HG03139 (cell line): ENCODE results near the gene NRG3.

Source experiments
- ATAC-seq: cut with Tn5 transposase; IDR thresholded peaks from one replicate; pipeline ENCODE4 v1.9.1; 2021; ENCODE audit not compliant: unreplicated experiment

NRG3 gene

DNA sequence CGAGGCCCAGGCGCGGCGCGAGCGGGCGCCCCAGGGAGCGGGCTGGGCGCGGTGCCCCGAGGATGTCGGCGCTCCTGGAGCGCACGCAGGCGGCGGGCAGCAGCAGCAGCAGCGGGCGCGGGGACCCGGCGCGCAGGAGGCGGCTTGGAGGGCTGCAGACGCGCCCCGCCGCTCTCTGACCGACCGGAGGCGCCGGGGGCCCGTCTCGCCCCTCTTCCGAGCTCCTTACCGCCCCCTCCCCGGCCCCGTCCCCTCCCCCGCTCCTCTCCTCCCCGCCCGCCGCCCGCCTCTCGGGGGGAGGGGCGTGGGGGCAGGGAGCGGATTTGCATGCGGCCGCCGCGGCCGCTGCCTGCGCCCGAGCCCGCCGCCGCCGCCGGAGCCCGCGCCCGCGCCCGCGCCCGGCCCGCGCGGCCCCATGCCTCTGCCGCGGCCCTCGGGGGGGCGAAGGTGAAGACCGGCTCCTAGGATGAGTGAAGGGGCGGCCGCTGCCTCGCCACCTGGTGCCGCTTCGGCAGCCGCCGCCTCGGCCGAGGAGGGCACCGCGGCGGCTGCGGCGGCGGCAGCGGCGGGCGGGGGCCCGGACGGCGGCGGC is at the start of gene NRG3:
Gene NRG3 (plus strand): TSS at position 320 of the 592 bp plus-strand sequence.
- no peak for ATAC-seq

DNA sequence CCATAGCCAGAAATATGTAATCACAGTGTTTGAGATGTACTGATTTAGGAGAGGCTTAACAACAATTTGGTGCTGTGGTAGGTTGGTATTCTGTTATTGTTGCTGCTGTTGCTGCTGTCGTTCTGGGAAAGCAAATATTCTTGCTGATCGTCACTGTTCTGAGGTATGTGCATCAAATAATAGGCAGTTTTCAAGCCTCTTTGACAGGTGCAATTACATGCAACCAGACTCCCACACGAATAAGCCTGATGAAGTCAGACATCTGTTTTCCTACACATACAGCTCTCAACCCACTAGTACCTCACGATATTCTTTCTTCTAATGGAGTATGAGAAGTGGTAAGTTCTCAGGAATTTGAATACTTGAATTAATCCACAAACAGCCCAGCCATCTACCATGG is 46.7 kb upstream of the NRG3 start:
- no peak for ATAC-seq

DNA sequence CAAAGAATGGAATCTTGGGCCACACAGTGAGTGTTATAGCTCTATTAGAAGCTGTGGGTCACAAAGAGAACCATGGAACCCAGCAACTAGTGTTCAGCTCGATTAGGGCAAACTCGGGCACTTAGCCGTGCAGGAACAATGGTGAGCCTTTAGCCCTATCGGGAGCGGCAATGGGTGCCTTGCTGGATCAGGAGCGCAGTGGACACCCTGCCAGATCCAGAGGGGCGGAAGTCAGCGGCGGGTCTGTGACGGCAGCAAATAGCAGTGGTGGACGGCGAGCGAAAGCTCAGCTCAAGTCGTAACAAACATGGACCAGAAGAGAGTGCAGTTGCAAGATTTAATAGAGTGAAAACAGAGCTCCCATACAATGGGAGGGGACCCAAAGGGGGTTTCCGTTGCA is 43.9 kb upstream of the NRG3 start:
- no peak for ATAC-seq

DNA sequence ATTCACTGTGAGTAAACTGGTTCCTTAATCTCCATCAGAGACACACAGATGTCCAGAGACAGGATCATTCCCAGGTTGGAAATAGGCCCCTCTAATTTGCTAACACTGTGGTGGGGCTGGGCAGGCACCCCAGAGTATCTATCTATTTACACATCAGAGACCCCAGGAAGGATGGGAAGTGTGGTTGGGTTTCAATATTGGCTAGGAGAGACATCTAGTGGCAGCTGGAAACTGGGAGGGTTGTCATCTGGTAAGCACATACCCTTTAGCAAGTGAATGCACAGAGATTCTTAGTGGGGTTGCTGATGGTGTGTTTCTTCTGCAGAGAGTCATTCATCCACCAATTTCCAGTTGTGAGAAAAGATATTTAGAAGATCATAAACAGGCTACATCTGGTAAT is 36.0 kb upstream of the NRG3 start:
- no peak for ATAC-seq

DNA sequence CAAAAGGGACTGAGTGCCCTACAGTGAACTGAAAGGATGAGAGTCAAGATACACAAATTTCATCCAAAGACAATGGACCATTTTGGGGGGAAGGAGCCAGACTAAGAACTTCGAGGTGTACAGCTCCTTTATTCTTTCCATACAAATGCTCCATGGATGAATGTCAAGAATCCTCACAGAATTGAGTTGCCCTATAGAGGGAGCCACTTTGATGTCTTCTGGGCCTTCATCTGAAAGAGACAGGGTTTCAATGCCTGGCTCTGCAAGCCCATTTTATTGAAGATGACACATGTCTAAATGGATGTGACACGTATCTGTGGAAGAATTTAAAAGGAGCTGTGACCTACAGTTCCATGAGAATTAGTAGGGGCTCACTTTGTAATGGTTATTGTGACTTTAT is 32.0 kb upstream of the NRG3 start:
- no peak for ATAC-seq

DNA sequence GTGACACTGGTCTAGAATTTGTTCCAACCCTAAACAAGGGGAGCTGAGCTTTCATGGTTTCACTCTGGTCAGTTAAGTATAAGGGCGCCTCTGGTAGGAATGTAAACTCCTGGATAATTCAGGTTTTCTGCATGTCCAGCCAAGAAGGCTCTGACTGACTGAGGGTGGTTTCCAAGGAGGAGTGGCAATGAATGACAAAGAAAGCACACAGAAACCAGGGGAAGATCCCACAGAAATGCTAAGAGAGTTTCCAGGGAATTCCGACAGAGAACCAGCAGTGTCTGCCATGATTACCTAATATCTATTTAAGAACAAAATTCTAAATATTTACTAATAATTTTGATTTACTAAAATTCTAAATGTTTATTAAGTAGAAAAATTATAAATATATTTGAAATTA is 27.3 kb upstream of the NRG3 start:
- ATAC-seq, result no peak

DNA sequence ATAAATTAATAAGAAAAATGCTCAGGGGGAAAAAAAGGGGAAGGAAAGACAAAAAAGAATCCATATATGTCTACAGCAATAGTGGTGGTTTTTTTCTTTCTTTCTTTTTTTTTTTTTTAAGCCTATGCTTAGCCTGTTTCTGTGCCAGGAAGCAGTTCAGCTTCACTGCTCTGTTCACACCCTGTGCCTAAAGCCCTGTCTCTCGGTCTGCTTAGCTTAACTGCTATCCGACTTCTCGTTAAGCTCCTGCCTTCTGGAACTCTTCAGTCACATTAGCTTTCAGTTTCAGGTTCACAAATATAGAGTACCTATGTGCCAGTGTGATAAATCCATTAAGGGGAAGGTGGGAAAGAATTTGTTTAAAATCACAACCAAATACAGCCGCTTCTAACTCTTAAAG is 26.5 kb upstream of the NRG3 start:
- no peak for ATAC-seq

DNA sequence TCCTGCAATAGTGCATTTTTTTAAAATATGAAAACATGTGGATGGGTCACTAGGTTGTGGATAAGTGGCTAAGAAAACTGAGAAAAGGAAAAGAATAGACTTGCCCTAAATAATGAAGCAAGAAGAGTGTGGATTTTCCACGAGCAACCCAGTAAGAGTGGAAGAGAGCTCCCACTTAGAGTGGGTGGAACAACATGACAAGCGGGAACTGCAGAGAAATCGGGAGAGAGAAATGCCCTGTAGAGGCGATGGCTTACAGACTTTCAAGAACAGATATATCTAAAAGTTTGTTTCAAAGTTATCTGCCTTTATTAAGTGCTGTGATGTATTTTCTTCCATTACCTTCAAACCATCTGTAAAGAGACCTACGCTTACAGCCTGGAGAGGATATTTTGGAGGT is 26.1 kb upstream of the NRG3 start:
- ATAC-seq, result no peak

DNA sequence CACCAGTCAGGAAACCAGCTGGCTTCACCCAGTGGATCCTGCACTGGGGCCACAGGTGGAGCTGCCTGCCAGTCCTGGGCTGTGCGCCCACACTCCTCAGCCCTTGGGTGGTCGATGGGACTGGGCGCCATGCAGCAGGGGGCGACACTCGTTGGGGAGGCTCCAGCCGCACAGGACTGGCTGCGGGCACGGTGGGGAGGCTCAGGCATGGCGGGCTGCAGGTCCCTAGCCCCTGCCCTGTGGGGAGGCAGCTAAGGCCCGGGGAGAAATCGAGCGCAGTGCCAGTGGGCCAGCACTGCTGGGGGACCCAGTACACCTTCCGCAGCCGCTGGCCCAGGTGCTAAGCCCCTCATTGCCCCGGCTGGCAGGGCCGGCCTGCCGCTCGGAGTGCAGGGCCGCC is 12.4 kb upstream of the NRG3 start:
- no peak for ATAC-seq

DNA sequence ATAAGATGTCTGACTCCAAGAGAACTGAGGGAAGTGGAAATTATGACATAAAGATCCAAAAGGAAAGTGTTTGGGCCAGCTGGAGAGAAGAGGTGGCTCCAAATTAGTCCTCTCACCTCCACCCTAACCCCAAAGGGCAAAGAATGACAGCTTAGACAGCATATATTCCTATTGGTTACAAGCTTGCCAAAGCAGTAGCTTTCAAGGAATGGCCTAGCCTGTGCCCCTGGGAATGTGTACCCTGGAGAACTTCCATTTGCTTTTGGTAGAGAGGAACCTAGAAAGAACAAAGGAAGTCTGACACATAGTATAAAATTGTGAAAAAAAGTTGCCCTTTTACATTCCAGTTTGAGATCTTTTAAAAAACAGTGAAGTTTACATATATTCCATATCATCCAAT is 11.2 kb upstream of the NRG3 start:
- ATAC-seq, result no peak

DNA sequence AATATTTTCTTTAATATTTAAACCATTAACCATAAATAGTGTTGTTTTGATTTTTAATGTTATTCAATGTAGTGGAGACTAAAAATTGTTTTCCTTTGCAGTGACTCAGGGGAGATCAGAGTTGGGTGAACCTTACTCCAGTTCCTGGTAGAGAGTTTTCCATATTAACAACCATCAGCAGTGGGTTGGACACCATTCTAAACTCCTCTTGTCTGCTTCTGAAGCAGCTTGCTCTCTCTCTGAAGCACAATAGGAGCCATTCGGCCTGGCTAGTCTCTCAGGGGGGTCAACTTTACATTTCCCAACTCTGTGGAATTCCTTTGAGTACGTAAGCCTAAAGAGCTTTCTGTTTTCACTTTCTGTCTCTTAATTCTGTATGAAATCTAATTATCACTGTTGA is 9.4 kb upstream of the NRG3 start:
- ATAC-seq, result no peak

DNA sequence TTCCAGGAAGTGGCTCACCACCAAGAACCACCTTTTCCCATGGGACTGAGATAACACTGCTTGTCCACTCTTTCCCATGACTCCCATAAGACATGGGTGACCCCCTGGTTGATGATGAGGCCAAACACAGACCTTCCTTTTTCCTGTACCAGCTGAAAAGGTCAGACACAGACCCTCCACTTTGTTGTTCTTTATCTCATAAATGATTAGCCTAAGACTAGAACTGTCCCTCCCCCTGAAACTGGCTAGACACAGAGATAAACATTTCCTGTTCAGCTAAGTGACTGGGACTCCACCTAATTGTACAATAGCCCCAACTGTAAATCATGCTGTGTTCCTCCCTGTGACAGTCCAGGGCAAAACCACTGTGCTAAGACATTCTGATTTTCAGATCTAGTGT is 8.2 kb upstream of the NRG3 start:
- ATAC-seq, result peak; percentile 96

DNA sequence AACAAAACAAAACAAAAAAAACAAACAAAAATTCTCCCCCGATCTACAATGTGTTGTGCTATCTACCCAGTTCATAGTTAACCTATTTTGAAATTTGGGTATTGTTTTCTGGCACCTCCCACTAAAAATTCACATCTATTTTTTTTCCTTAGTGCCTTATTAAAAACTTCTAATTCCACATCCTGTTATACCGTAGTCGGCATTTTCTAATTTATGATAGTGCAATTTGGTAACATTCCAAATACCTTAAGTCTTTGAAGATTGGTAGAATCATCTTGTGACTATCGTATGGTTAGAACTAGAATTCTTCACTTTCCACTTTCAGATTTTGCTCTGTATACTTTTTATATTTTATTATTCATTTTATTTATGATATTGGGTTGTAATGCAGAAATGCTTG is 4.5 kb upstream of the NRG3 start:
- ATAC-seq, result no peak

DNA sequence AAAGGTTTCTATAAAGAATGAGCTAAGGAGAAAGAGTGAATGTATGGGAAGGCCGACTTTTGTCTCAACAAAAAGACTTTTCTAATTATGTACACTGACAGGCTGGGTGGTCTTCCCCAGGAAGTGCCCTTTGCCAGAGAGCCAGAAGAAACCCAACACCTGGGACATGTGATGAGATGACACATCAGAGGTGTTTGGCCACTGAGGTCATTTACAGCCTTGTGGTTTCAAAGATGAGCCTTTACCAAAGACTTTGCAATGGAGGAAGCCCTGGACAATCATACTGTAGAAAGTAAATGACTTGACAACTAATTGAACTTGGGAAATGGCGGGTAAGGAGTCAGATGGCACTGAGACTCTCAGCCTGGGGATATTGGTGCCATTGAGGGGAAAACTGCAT is 3.4 kb upstream of the NRG3 start:
- no peak for ATAC-seq

DNA sequence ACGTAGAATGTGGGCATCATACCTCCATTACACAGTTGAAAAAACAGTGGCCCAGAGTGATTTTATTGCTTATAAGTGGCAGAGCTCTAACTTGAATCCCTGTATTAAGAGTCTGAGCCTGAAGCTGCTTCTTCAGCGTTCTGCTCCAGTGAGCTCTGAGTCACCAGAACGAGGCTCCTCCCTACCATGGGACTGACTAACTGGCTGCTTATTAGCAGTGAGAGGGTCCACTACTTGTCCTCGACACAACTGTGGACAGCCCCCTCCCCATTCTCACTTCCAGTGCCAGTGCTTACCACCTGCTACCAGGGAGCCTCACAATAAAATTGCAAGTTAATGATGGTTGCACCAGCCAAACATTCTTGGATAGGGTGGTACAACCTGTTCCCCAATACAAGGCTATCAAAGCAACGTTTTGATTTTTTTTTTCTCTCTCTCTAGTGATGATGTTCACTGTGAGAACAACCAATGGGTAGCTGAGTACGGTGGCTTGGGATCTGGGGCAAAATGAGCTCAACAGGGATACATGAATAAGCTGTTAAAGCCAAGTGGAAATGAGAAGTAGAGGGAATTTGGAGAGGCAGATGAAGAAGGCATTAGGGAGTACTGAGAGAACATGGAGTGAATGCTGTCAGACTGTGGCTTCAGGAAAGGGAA is 2.7 kb upstream of the NRG3 start:
- ATAC-seq, result no peak

DNA sequence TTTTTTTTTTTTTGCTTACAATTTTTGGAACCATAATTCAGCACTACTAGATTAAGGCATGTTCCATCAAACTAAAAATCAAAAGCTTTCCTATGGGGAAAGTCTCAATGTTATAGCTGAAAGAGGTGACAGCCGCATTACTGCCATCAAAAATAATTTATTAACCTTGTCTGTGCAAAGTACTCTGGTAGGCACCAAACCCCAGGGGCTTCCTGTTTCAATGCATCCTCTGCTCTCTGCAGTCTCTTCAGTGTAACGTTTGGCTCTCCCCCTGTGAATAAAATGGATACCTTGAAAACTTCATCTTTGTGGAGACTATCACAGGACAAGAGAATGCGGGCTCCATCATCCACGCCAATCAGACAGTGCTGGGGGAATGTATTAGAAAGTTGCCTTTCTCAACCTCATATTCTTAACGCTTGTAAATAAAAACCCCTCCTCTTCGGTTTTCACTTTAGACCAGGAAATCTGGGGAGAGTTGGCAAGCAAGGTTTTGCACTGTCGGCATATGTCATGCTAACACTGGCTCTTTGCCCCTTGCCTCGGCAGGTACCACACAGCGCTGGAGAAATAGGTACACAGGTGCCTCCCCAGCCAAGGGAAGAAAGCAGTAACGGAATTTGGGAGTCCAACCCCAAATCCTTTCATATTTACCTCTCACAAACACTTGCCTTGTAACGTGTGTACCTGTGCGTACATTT is 1.6 kb upstream of the NRG3 start:
- no peak for ATAC-seq

DNA sequence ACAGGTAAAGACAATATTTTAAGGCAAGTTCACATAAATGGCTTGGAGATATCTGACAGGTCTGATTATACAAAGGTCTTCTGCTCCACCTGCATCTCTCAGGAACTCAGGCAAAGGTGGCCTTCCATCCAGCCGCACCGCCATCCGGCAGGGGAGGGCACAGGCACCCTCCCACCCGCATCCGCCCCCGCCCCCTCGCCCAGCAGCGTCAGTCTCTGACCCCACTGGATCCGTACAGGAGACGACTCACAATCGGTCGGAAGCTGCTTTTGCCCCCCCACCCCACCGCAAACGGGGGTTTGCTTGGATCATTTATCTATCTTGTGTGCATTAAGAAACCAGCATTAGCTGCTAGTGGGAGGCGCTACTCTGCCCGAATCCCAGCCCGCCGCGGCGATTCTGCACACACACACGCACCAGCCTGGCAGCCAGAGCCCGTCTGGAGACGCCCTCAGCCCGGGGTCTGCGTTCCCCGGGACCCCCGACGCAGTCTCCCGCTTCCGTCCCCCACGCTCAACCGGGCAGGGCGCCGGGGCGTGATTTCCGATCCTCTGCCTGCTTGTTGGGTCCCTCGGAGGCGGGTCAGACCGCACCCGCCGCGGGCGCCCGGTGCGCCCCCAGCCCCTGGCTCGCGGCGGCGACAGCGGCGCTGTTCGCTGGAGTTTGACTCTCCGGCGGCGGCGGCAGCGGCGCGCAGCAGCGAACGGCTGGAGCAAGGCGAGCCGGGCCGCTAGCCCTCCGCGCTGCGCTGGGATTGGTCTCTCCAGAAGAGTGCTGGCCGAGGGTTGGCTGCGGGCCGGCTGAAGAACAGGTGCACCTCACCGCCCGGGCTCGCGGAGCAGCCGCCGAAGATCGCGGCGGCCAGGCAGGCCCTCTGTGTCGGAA is 820 bp upstream of the NRG3 start:
- ATAC-seq, result no peak

DNA sequence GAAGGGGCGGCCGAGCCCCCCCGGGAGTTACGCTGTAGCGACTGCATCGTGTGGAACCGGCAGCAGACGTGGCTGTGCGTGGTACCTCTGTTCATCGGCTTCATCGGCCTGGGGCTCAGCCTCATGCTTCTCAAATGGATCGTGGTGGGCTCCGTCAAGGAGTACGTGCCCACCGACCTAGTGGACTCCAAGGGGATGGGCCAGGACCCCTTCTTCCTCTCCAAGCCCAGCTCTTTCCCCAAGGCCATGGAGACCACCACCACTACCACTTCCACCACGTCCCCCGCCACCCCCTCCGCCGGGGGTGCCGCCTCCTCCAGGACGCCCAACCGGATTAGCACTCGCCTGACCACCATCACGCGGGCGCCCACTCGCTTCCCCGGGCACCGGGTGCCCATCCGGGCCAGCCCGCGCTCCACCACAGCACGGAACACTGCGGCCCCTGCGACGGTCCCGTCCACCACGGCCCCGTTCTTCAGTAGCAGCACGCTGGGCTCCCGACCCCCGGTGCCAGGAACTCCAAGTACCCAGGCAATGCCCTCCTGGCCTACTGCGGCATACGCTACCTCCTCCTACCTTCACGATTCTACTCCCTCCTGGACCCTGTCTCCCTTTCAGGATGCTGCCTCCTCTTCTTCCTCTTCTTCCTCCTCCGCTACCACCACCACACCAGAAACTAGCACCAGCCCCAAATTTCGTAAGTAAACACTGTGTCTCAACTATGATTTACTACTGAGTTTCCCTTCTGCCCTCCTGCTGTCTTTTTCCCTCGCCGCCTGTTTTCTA is 666 bp downstream of the NRG3 start:
- no peak for ATAC-seq

DNA sequence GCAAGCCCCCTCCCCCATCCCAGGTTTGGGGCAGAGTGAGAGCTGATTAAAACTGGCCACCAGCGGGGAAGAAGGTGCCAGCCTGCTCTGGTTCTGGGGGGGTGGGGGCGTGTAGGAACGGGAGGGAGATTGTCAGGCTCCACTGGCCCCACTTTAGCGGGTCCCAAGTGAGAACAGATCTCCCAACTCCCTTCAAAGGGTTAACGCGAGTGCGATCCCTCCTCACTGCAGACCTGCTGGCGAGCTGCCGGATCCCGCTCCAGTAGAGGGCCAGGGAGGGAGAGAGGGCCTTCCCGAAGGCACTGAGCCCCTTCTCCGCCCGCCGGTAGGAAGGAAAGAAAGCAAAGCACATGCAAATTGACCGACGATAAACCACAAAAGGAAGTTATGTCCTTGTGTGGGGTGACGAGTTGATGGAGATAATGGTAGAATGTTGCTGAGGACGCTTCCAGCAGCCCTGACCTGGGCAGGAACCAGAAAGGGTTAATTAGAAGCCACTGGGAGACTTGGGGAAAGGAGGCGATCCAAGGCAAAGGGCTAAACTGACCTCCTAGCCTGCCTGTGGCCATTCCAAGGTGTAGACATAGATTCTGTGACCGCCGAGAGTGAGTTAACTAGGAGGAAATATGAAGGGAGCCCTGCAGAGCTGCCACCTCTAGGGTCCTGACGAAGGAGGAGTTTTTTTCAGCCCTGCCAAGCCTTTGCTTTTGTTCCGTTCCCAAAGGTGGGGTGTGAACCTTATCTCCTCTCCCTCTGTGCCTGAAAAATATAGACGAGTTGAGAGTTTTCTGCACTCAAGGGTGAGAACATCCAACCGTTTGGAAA is 1.5 kb downstream of the NRG3 start:
- no peak for ATAC-seq

DNA sequence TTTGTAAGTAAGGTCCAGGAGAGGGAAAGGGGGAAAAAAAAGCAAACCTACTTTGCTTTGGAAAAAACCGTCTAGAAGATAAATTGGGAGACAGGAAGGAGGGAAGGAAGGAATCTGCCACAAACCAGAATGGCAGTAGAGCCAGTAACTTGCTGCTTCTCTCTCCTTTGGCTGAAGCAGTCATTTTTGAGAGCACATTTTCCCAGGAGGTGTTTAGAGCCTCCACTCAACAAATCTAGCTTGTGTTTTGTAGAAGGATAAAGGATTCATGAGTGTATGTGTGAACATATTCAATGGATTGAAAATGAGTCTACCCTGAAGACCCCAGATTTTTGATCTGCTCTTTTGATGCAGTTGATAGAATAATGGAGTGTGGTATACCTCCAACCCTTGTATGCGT is 2.6 kb downstream of the NRG3 start:
- ATAC-seq, result no peak
